Measurements from ENCODE around the gene ST3GAL3.

ST3GAL3 gene

GRCh38 chr1:43707190-43708001, at the start of gene ST3GAL3 (continued):
- TF ChIP-seq HIC1 (tag by site-specific recombination; IDR thresholded peaks at IDR 0.05) (no peak), ZNF24 (tag by site-specific recombination; IDR thresholded peaks at IDR 0.05) (peak; percentile 65; the same call in 1 of the 2 replicates), ZNF10 (tag by site-specific recombination; IDR thresholded peaks at IDR 0.05) (no peak), TCF7L2 (IDR thresholded peaks at IDR 0.05; ENCODE audit: borderline replicate concordance, low read depth, low read length) (no peak), ZNF423 (tag by site-specific recombination; IDR thresholded peaks at IDR 0.05) (no peak), OVOL3 (tag by site-specific recombination; IDR thresholded peaks at IDR 0.05) (peak; percentile 32; the same call in 1 of the 2 replicates), ZIC2 (tag by site-specific recombination; IDR thresholded peaks at IDR 0.05) (peak; percentile 67), ZBTB44 (tag by site-specific recombination; IDR thresholded peaks at IDR 0.05) (0 out of 2 replicates have a peak, but pooled peaks have one; percentile 37), ZNF600 (tag by site-specific recombination; IDR thresholded peaks at IDR 0.05) (peak; percentile 54; the same call in 1 of the 2 replicates), ZBTB8A (tag by site-specific recombination; IDR thresholded peaks at IDR 0.05) (peak; percentile 60), ZBTB10 (tag by site-specific recombination; IDR thresholded peaks at IDR 0.05) (peak; percentile 78), KLF1 (tag by site-specific recombination; IDR thresholded peaks at IDR 0.05) (peak; percentile 42; the same call in 1 of the 2 replicates), ZNF280D (tag by site-specific recombination; IDR thresholded peaks at IDR 0.05) (no peak), ZNF677 (tag by site-specific recombination; IDR thresholded peaks at IDR 0.05) (0 out of 2 replicates have a peak, but pooled peaks have one; percentile 33), ZNF398 (tag by site-specific recombination; IDR thresholded peaks at IDR 0.05) (0 out of 2 replicates have a peak, but pooled peaks have one; percentile 15), ZNF843 (tag by site-specific recombination; IDR thresholded peaks at IDR 0.05) (0 out of 2 replicates have a peak, but pooled peaks have one; percentile 52), PRDM10 (tag by site-specific recombination; IDR thresholded peaks at IDR 0.05) (peak; percentile 36; the same call in 1 of the 2 replicates), WT1 (tag by site-specific recombination; IDR thresholded peaks at IDR 0.05) (0 out of 2 replicates have a peak, but pooled peaks have one; percentile 12)
